ENCODE results near the gene TTC28. TPM values are rescaled to one million over a fixed set of nuclear protein-coding genes. Genes with fewer than 3 reads are reported as not detected.

The TTC28 gene
- total and polyA plus RNA-seq, 10 of the 15 experiments (the other 5 are each of a cell fraction or from before 2014, with no cell fraction given): 0.15 to 8.4 (median 1.4) TPM

DNA sequence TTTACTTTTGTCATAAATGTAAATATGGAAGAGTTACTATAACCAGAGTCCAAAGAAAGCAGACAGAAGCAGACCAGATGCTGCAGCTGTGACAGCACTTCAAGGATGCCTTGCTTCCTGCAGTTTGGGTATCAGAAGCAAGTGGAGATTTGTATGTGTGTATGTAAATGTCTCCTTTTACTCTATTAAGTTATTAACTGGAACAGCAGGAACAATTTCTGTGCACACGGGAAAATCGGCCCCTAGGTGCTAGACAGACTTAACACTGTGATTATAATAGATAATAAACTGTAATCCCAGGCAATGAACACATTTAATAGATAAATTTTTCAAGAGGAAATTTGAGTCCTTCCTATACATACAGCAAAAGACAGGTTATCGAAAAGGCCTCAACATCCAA lies 582.0 kb downstream of the TTC28 start (continued):
- TF ChIP-seq HDAC6 (IDR thresholded peaks at IDR 0.05; ENCODE audit: unreplicated experiment): no peak
- no peak for TF ChIP-seq CHD4 (IDR thresholded peaks at IDR 0.05)
- no peak for TF ChIP-seq NFXL1 (IDR thresholded peaks at IDR 0.05; ENCODE audit: borderline replicate concordance)
- TF ChIP-seq ZNF24 (IDR thresholded peaks at IDR 0.05): no peak

GRCh38 chr22:28096161-28096560 lies 583.5 kb downstream of the TTC28 start:
- Histone ChIP-seq H3K4me2 (ENCODE audit: control insufficient read depth, insufficient read depth) (no peak overlapping the region), H2AFZ (ENCODE audit: control insufficient read depth, low read depth, low read length) (no peak overlapping the region), H3K4me3 (no peak overlapping the region), H3K27me3 (replicated peaks in 1 of 2; ENCODE audit: control insufficient read depth in 2 of 2, insufficient read depth in 2 of 2, low read length in 1 of 2) (peaks cover 0 to 5% of the 10 kb centered on the region in 2 experiments; a peak in 2 of 4 replicates), H3K9me3 (replicated peaks; ENCODE audit: control insufficient read depth, insufficient read depth, low read length) (no peaks in the 10 kb centered on the region), H3K4me1 (ENCODE audit: control insufficient read depth, insufficient read depth, low read length) (no peaks in the 10 kb centered on the region), H3K9ac (ENCODE audit: control insufficient read depth, insufficient read depth, low read length) (no peak overlapping the region), H3K36me3 (ENCODE audit: control insufficient read depth in 2 of 2, insufficient read depth in 2 of 2, low read length in 1 of 2) (no peaks in the 10 kb centered on the region), H3K27ac (ENCODE audit: control insufficient read depth, insufficient read depth) (no peak overlapping the region), H3K79me2 (ENCODE audit: control insufficient read depth, insufficient read depth, low read length) (no peaks in the 10 kb centered on the region), H4K20me1 (ENCODE audit: control insufficient read depth, insufficient read depth) (no peaks in the 10 kb centered on the region)
- intact Hi-C loops (cut with micrococcal nuclease; ENCODE audit: unreplicated experiment): no loop called here
- no peak for DNase-seq (ENCODE audit: low read depth, low spot score)
- CTCF ChIA-PET: interaction anchor here (1.4 kb wide), 1 partner anchor 17 kb away, joined by 3 read pairs; no protein-coding TSS in a partner anchor
- ATAC-seq: no peak
- in situ Hi-C loops (cut with MboI): no loop called here
- POLR2A ChIA-PET: no interaction called here
- SMC1A ChIA-PET (ENCODE audit: uncharacterized antibody, unreplicated experiment): no interaction called here
- RAD21 ChIA-PET (ENCODE audit: unreplicated experiment): no interaction called here
- no TSS peak for BruUV-seq (replicated peaks)
- FAIRE-seq: no peak
- WGBS (ENCODE audit: insufficient coverage, insufficient replicate concordance, low lambda C conversion rate, missing lambda C conversion rate): 22% methylated on average over 5 of the region's 5 CpGs
- TF ChIP-seq MEF2A (IDR thresholded peaks at IDR 0.05; ENCODE audit: insufficient read depth, low read depth, low read length) (no peak), HDAC2 (IDR thresholded peaks at IDR 0.05) (no peak), CREB1 (IDR thresholded peaks at IDR 0.05; ENCODE audit: low read depth) (no peak), SIX5 (IDR thresholded peaks at IDR 0.05; ENCODE audit: low read depth, low read length, severe bottlenecking) (no peak), IKZF2 (IDR thresholded peaks at IDR 0.05) (no peak), CBX5 (IDR thresholded peaks at IDR 0.05; ENCODE audit: low read depth) (no peak), FOXM1 (IDR thresholded peaks at IDR 0.05; ENCODE audit: low read depth, low read length) (no peak), IRF4 (IDR thresholded peaks at IDR 0.05; ENCODE audit: low read depth, low read length) (no peak), NR2F1 (conservative IDR thresholded peaks at IDR 0.05) (no peak), SMAD1 (IDR thresholded peaks at IDR 0.05; ENCODE audit: low read depth, partially characterized antibody) (no peak), MTA2 (IDR thresholded peaks at IDR 0.05; ENCODE audit: low read depth) (no peak), POU2F2 (IDR thresholded peaks at IDR 0.05; ENCODE audit: borderline replicate concordance, low read depth, low read length) (no peak), BCL3 (IDR thresholded peaks at IDR 0.05; ENCODE audit: borderline replicate concordance, insufficient read depth, low read depth, low read length, poor library complexity, severe bottlenecking) (no peak), SP1 (IDR thresholded peaks at IDR 0.05; ENCODE audit: low read depth, low read length) (no peak), ATF7 (IDR thresholded peaks at IDR 0.05; ENCODE audit: low read depth) (no peak)
- TF ChIP-seq, protein P1, sequence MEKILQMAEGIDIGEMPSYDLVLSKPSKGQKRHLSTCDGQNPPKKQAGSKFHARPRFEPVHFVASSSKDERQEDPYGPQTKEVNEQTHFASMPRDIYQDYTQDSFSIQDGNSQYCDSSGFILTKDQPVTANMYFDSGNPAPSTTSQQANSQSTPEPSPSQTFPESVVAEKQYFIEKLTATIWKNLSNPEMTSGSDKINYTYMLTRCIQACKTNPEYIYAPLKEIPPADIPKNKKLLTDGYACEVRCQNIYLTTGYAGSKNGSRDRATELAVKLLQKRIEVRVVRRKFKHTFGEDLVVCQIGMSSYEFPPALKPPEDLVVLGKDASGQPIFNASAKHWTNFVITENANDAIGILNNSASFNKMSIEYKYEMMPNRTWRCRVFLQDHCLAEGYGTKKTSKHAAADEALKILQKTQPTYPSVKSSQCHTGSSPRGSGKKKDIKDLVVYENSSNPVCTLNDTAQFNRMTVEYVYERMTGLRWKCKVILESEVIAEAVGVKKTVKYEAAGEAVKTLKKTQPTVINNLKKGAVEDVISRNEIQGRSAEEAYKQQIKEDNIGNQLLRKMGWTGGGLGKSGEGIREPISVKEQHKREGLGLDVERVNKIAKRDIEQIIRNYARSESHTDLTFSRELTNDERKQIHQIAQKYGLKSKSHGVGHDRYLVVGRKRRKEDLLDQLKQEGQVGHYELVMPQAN (conservative IDR thresholded peaks at IDR 0.05): no peak
- TF ChIP-seq, protein P2, sequence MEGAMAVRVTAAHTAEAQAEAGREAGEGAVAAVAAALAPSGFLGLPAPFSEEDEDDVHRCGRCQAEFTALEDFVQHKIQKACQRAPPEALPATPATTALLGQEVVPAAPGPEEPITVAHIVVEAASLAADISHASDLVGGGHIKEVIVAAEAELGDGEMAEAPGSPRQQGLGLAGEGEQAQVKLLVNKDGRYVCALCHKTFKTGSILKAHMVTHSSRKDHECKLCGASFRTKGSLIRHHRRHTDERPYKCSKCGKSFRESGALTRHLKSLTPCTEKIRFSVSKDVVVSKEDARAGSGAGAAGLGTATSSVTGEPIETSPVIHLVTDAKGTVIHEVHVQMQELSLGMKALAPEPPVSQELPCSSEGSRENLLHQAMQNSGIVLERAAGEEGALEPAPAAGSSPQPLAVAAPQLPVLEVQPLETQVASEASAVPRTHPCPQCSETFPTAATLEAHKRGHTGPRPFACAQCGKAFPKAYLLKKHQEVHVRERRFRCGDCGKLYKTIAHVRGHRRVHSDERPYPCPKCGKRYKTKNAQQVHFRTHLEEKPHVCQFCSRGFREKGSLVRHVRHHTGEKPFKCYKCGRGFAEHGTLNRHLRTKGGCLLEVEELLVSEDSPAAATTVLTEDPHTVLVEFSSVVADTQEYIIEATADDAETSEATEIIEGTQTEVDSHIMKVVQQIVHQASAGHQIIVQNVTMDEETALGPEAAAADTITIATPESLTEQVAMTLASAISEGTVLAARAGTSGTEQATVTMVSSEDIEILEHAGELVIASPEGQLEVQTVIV (IDR thresholded peaks at IDR 0.05; ENCODE audit: borderline replicate concordance, partially characterized antibody): no peak

Data from GM12878 (cell line).